GM13977 (cell line): Measurements from ENCODE around the gene KIAA1614.
A peak's percentile ranks its signal among the peaks of the same experiment; 100 is the strongest.

ENCODE experiments used
- DNase-seq: peaks from one replicate; pipeline ENCODE4 v3.0.0; 2012; ENCODE audit warnings: low spot score
- in situ Hi-C: fragments of 300-500 bp; cut with MboI; formaldehyde crosslinking; loops from one replicate; pipeline ENCODE4 v1.12.0; 2022; ENCODE audit warnings: low sequenced_read_pairs, low pct_unique_long_range_greater_than_20kb, mixed read lengths, inconsistent platforms; ENCODE audit not compliant: unreplicated experiment
- TF ChIP-seq, protein P1 (sequence below): IDR thresholded peaks from 2 replicates; pipeline ENCODE4 v1.5.1; 2012; ENCODE audit warnings: mild to moderate bottlenecking, control low read depth; ENCODE audit not compliant: insufficient read depth; ENCODE audit errors: extremely low read depth, missing control alignments

Gene KIAA1614

DNA sequence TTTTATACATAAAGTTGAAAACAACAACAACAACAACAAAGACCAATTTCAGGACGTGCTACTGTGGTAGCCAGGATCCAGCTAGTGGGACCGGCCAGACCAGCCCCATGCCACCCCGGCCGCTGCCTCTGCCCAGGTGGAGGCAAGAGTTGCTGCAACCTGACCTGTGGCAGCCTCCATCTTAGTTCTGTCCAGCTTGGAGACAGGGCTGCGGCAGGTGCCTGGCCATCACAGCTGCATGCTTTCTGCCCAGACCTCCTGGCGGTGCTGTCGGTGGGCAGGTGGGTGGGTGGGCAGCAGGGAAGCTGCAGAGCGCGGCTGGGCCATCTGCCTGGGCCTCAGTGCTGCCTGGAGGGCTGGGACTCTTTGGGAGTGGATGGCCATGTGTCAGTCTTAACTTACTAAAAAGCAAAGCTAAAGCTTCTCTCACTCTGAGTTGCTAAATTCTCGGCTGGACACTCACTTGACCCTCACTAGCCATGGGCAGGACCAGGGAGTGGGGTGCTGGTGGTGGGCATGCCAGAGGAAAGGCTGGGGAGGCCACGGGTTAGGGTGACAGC, 38.6 kb downstream of the KIAA1614 start:
- no peak for DNase-seq
- in situ Hi-C loops = no loop called here

DNA sequence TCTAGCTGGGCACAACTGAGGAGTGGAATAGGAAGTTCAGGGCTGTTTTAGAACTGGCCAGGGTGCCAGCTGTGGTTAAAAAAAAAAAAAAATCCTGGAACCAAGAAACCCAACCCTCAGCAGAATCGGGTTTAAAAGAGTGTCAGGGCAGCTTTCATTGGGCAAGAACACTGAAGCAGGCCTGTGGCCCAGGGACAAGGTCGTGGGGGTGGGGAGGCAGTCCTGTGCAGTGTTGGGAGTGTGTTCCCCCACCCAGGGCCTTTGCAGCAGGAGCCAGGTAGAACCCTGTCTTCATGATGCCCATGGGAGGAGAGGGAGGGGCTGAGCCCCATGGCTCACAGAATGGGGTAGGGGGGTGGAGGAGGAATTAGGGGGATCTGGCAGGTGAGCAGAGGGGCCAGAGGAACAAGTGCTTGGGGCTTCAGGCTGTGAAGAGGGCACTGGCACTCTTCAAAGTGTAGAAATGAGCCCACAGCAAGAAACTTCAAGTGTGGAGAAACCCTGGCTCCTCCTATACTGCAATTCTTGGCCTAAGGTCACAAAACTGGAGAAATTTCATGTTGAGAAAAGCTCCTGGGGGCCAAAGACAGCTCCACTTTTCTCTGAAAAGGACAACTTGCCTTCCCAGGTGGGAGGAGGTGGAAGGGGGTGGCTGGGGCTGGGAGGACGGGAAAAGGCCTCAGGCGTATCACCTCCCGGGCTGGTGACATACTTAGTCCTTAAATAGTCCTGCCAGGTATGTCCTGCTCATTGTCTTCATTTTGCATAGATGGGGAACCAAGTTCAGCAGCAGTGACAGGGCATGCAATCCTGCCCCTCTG, 39.3 kb downstream of the KIAA1614 start:
- DNase-seq = peak; percentile 23
- in situ Hi-C loops = no loop called here

More for the DNA sequence above, 38.6 kb downstream of the KIAA1614 start:
- TF ChIP-seq, protein P1, sequence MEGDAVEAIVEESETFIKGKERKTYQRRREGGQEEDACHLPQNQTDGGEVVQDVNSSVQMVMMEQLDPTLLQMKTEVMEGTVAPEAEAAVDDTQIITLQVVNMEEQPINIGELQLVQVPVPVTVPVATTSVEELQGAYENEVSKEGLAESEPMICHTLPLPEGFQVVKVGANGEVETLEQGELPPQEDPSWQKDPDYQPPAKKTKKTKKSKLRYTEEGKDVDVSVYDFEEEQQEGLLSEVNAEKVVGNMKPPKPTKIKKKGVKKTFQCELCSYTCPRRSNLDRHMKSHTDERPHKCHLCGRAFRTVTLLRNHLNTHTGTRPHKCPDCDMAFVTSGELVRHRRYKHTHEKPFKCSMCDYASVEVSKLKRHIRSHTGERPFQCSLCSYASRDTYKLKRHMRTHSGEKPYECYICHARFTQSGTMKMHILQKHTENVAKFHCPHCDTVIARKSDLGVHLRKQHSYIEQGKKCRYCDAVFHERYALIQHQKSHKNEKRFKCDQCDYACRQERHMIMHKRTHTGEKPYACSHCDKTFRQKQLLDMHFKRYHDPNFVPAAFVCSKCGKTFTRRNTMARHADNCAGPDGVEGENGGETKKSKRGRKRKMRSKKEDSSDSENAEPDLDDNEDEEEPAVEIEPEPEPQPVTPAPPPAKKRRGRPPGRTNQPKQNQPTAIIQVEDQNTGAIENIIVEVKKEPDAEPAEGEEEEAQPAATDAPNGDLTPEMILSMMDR = no peak

DNA sequence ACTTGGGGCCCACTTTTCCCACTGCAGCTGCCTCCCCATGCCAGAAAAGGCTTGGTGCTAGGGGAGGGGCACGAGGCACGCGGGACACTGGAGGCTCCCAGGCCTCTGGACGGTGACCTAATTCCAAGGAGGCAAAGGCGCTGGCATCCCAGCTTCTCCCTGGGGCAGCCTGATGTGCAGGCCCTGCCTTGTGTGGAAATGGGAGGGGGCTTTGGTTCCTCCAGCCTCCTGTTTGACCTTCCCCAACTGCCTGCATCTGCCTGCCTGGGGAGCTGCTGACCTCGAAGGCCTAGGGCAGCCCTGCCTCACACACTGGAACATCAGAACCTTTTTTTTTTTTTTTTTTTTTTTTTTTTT, 39.9 kb downstream of the KIAA1614 start:
- in situ Hi-C loops = no loop called here
- DNase-seq = peak; percentile 20
- TF ChIP-seq, protein P1 = no peak

More for the DNA sequence above, 39.3 kb downstream of the KIAA1614 start:
- TF ChIP-seq, protein P1 = no peak

DNA sequence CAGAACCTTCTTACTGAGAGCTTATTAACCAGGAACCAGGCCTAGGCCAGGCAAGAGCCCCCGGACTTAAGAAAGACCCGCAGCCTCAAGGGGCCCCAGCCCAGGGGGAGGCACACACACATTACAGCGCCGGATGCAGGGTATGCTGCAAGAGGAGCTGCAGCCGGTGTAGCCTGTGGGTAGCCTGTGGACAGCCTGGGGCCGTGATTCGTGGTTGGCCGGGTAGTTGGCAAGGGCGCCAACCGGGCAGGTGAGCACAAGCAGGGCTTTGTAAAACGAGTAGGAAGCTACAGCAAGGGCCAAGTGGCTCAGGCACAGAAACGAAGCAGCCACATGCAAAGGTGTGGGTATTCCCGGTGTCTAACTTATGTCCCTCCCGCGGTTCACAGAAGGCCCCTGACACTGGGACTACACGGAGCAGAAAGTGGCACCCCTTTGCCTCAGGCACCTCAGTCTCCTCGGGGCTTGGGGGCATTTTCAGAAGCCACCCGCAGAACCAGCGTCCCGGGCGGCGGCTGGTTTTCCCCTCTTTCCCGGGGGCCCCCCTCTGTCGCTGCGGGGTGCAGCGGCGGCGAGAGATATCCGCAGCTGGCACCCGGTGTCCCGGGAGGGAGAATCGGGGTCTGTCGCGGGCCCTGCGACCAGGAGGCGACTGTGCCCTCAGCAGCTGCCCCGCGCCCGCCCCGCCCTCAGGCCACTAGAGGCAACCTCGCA, 40.8 kb downstream of the KIAA1614 start:
- in situ Hi-C loops = no loop called here
- TF ChIP-seq, protein P1 = no peak
- peak; percentile 61 for DNase-seq

DNA sequence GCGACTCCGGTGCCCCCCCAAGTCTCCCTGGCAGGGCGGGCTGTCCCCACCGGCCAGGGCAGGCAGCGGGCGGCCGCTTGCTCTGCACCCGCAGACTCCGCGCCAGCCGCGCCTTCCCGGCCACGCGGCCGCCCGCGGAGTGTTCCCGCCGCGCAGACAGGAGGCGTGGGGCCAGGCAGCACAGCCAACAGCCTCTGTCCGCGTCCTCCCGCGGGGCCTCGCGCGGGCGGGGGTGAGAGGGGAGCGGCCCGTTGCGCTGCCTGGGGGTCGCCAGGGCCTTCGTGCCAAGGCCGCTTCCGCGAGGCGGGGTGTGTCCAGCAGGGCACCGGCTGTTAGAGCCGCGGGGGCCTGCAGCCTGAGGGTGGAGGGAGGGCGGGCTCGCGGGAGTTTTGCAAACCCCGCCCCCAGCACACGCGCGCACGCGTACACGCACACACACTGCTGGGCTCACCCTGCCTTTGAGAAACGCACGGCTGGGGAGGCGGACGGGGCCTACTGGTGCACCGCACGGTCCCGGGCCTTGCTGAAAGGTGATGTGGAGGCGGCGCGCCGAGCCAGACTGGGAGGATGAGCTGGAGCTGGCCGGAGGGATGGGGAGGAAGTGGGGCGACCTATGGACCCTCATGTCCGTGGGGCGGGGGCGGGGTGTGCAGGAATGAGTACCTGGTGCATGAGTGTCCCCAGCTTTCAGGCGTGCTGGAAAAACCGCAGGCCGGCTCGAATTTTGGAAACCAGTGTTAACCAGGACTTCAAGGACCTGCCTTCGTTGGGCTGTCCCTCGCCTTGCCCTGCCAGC, 41.5 kb downstream of the KIAA1614 start:
- DNase-seq = peak; percentile 81

More for the DNA sequence above, 41.5 kb downstream of the KIAA1614 start:
- TF ChIP-seq, protein P1 = no peak
- in situ Hi-C loops = no loop called here
